ENCODE data around the gene CARNS1.

CARNS1 gene

GRCh38 chr11:67415501-67416304, at the start of gene CARNS1:
Gene CARNS1, plus strand, starts transcription at chr11:67415678. Its CDS starts 522 bp downstream, at chr11:67416200.
- no peak for TF ChIP-seq Cebpa-rat (IDR thresholded peaks at IDR 0.05)
- Histone ChIP-seq H3K27me3 (peaks cover 24% of the 10 kb centered on the region), H3K4me1 (peaks cover 99% of the 10 kb centered on the region), H3K9me3 (no peaks in the 10 kb centered on the region), H3K9ac (0 out of 2 replicates have a peak within 1 kb of the TSS, but pooled peaks have one; percentile 28), H3K4me2 (peak within 1 kb of the TSS; percentile 100), H3K4me3 (peak within 1 kb of the TSS; percentile 33; the same call in 1 of the 2 replicates), H4K20me1 (0 out of 2 replicates have a peak, but pooled peaks cover 7% of the 10 kb centered on the region), H3K27ac (no peak within 1 kb of the TSS), H3K36me3 (no peaks in the 10 kb centered on the region)

GRCh38 chr11:67365736-67366444, 49.6 kb upstream of the CARNS1 start:
- H3K4me2 ChIP-seq: peak overlapping the region; percentile 81
- 0 out of 2 replicates have a peak overlapping the region, but pooled peaks have one; percentile 19 for H3K9ac ChIP-seq
- H4K20me1 ChIP-seq: peaks cover 32% of the 10 kb centered on the region
- no peaks in the 10 kb centered on the region for H3K36me3 ChIP-seq
- TF ChIP-seq Cebpa-rat (IDR thresholded peaks at IDR 0.05): no peak
- no peak overlapping the region for H3K27ac ChIP-seq
- H3K9me3 ChIP-seq: no peaks in the 10 kb centered on the region
- H3K4me3 ChIP-seq: no peak overlapping the region
- H3K27me3 ChIP-seq: peaks cover 28% of the 10 kb centered on the region
- peaks cover 71% of the 10 kb centered on the region for H3K4me1 ChIP-seq

- H3K27me3 ChIP-seq: peaks cover 29% of the 10 kb centered on the region
- H3K27ac ChIP-seq: no peak overlapping the region
- H3K9me3 ChIP-seq: no peaks in the 10 kb centered on the region
- no peak for TF ChIP-seq Cebpa-rat (IDR thresholded peaks at IDR 0.05)
- H3K4me1 ChIP-seq: peaks cover 77% of the 10 kb centered on the region
- 0 out of 2 replicates have a peak overlapping the region, but pooled peaks have one; percentile 19 for H3K9ac ChIP-seq
- no peak overlapping the region for H3K4me3 ChIP-seq
- peak overlapping the region; percentile 81 for H3K4me2 ChIP-seq
- H3K36me3 ChIP-seq: no peaks in the 10 kb centered on the region
- H4K20me1 ChIP-seq: peaks cover 38% of the 10 kb centered on the region
These were observed 48.9 kb upstream of the CARNS1 start for GRCh38 chr11:67366546-67366945.

GRCh38 chr11:67366961-67367760, 48.3 kb upstream of the CARNS1 start:
- peaks cover 45% of the 10 kb centered on the region for H4K20me1 ChIP-seq
- no peak for TF ChIP-seq Cebpa-rat (IDR thresholded peaks at IDR 0.05)
- H3K9ac ChIP-seq: no peak overlapping the region
- no peak overlapping the region for H3K4me3 ChIP-seq
- H3K4me1 ChIP-seq: peaks cover 83% of the 10 kb centered on the region
- H3K27ac ChIP-seq: no peak overlapping the region
- H3K9me3 ChIP-seq: no peaks in the 10 kb centered on the region
- peaks cover 31% of the 10 kb centered on the region for H3K27me3 ChIP-seq
- no peaks in the 10 kb centered on the region for H3K36me3 ChIP-seq
- peak overlapping the region; percentile 81 for H3K4me2 ChIP-seq

GRCh38 chr11:67367761-67368227, 47.7 kb upstream of the CARNS1 start:
- no peaks in the 10 kb centered on the region for H3K9me3 ChIP-seq
- H3K4me1 ChIP-seq: peaks cover 85% of the 10 kb centered on the region
- peak overlapping the region; percentile 81 for H3K4me2 ChIP-seq
- H3K4me3 ChIP-seq: no peak overlapping the region
- no peak overlapping the region for H3K27ac ChIP-seq
- peaks cover 46% of the 10 kb centered on the region for H4K20me1 ChIP-seq
- no peak for TF ChIP-seq Cebpa-rat (IDR thresholded peaks at IDR 0.05)
- H3K36me3 ChIP-seq: no peaks in the 10 kb centered on the region
- no peak overlapping the region for H3K9ac ChIP-seq
- peaks cover 35% of the 10 kb centered on the region for H3K27me3 ChIP-seq

GRCh38 chr11:67368621-67369020, 46.9 kb upstream of the CARNS1 start:
- peaks cover 44% of the 10 kb centered on the region for H3K27me3 ChIP-seq
- H3K9ac ChIP-seq: no peak overlapping the region
- no peak overlapping the region for H3K4me3 ChIP-seq
- peaks cover 46% of the 10 kb centered on the region for H4K20me1 ChIP-seq
- H3K4me1 ChIP-seq: peaks cover 91% of the 10 kb centered on the region
- no peak for TF ChIP-seq Cebpa-rat (IDR thresholded peaks at IDR 0.05)
- H3K36me3 ChIP-seq: no peaks in the 10 kb centered on the region
- H3K27ac ChIP-seq: no peak overlapping the region
- H3K9me3 ChIP-seq: no peaks in the 10 kb centered on the region
- H3K4me2 ChIP-seq: peak overlapping the region; percentile 81

- H3K9me3 ChIP-seq: no peaks in the 10 kb centered on the region
- no peak overlapping the region for H3K4me3 ChIP-seq
- H3K4me1 ChIP-seq: peaks cover 91% of the 10 kb centered on the region
- peaks cover 50% of the 10 kb centered on the region for H3K27me3 ChIP-seq
- H3K4me2 ChIP-seq: peak overlapping the region; percentile 81
- no peak for TF ChIP-seq Cebpa-rat (IDR thresholded peaks at IDR 0.05)
- no peak overlapping the region for H3K9ac ChIP-seq
- peaks cover 52% of the 10 kb centered on the region for H4K20me1 ChIP-seq
- H3K27ac ChIP-seq: no peak overlapping the region
- no peaks in the 10 kb centered on the region for H3K36me3 ChIP-seq
These were observed 46.2 kb upstream of the CARNS1 start for GRCh38 chr11:67369275-67369674.

GRCh38 chr11:67369801-67370284, 45.6 kb upstream of the CARNS1 start:
- Histone ChIP-seq H3K4me2 (peak overlapping the region; percentile 81), H3K36me3 (no peaks in the 10 kb centered on the region), H3K27me3 (peaks cover 56% of the 10 kb centered on the region), H3K4me3 (no peak overlapping the region), H3K4me1 (peaks cover 91% of the 10 kb centered on the region), H3K9ac (no peak overlapping the region), H3K27ac (no peak overlapping the region), H4K20me1 (peaks cover 58% of the 10 kb centered on the region), H3K9me3 (no peaks in the 10 kb centered on the region)
- TF ChIP-seq Cebpa-rat (IDR thresholded peaks at IDR 0.05): no peak

All from BLaER1 (cell line).